Stimulated activated CD8-positive, alpha-beta memory T cell treated with anti-CD3 and anti-CD28 coated beads, Interleukin-15, amount 100 ng/mL, for 48 hours (primary cell): Measurements from ENCODE around the gene IRF2.

Source experiments
- DNase-seq, 2 donors: peaks; one replicate each; pipeline ENCODE4 v3.0.0-alpha.2; 2020; ENCODE audit warnings: low read depth in 2 of 2

Gene IRF2

DNA sequence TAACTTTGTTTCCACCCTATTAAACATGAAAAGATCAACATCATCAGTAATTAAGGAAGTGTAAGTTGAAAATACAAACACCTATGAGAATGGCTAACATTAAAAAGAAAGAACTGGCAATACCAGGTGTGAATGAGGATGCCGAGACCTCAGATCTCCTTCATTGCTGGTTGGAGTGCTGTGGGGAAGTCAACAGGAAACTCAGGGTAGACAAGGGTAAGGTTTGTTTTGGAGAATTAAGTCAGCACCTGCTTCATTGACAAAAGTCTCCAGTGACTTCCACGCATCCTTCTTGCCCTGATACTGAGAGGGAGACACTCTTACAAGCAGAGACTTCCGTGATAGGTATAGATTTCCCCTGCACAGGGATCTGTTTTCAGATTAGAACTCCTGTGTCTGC, 106.1 kb downstream of the IRF2 start:
- no peak for DNase-seq

DNA sequence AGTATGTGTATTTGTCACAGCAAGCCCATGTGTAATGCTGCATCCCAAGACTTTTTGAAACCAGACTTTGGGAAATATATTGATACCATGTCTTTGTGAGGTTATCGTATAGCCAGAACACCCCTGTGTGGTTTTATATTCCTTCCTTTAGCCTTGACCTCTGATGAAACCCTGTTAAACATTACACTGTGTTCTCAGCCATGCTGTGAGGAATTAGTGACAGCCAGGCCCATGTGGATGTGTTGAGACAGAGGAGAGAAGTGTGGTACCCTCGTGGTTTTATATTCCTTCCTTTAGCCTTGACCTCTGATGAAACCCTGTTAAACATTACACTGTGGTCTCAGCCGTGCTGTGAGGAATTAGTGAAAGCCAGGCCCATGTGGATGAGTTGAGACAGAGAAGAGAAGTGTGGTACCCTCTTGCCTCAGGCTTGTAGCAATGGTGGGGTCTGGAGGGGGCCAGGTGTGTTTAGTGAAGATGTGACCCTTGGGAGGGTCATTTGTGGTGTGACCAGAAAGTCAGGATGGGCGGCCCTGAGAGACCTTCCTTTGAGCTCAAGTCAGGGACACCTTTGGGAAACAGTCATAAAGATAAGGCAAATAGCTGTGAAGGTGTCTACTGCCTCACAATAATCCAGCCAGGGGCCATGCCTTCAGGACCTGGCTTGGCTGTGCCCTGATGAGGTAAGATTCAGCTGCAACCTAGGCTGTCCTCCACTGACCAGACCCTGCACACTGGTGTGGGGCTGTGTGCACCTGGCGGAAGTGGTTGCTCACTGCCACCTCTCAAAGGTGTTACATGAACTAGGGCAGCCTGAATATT, 110.0 kb downstream of the IRF2 start:
- no peak for DNase-seq

DNA sequence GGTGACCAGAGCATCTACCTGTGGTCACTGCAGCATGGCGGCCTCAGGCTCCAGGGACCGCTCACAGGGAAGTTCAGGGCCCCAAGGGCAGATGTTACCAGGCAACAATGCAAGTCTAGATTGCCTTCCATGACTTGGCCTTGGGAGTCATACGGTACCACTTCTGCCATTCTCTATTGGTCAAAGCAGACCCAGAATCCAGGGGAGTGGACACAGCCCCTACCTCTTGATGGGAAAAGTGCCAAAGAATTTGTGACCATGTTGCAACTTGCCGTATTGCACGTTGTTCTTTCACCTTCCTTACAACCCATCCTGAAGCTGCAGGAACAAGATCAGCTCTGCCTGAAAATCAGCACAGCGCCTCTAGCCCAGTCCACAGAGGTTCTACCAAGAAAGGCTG, 111.1 kb downstream of the IRF2 start:
- no peak for DNase-seq

DNA sequence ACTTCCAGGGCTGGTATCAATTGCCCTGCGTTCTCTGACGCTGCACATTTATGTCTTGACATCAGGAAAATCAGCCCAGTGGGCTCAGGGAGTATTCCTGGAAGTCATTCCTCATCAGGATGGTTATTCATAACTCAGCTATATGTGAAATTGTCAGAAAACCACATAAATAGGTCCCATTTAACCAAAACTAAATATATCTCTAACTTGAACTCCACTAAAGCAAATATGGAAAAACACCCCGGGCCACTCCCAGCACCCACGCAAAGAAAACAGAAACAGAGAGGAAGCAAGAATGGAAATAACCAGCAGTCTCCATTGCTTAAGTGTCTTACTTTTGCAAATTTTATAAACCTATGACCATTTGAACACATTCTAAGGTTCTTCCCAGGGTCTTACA, 112.0 kb downstream of the IRF2 start:
- no peak for DNase-seq

DNA sequence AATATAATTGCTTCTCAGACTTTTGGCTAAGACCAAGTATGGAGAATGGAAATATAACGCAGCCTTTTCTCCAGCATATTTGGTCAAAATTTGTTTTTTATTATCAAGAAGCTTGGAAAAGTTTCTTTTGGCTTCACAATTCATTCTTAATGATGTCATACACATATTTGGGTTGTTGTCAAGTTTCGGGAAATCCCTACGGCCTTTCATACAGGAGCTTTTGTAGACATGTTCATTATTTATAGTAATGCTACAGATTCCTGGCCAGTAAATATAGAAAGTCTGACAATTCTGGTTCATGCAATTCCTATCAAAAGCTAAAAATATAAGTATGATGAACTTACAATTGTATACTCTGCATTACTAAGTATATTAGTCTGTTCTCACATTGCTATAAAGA, 112.9 kb downstream of the IRF2 start:
- DNase-seq: no peak

DNA sequence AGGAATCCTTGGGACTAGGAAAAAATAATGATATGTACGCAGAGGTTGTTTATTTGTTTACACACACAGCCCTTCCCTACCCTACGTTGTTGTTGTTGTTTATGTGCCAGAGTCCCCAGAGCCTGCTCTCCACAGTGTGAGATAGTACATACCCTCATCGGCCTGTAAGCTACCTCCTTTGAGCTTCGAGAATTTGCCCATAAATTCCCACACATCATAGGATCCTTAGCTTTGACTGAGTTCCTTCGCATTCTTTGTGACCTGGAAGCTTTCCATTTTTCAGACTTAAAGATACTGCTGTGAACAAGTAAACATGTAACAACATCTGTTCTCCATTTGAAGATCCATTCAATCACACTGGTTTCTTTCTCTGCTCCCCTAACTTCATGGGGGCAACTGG, 114.5 kb downstream of the IRF2 start:
- no peak for DNase-seq

DNA sequence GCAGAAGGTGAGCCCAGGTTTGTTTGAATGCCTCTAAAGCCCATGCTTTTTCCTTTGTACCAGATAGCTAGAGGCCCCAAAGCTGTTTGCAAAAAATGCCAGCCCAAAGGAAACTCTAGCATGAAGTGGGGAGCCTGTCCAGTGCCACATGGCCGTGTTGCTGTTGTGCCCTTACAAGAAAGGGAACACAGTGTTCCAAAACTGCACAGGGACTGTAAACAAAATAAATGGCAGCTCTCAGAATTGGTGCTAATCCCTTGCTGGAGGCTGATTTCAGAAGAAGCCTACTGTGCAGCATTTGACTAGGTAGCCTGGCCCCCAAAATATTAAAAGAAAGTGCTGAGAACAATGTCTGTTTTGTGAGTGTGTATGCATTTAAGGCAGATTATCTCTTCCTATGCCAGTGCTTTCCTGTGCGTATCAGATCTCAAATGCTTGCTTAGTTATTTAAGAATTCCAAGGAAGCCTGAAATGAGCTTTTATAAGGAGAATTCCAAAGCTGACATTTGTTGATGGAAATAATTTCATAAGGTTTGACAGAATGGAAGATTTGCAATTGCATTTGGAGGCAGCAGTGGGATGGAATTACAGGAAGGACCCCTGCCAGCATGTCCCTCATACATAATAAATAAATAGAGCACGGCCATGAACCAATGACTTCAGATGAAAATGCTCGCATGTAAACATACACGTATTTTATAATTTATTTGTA, 115.7 kb downstream of the IRF2 start:
- DNase-seq: no peak

DNA sequence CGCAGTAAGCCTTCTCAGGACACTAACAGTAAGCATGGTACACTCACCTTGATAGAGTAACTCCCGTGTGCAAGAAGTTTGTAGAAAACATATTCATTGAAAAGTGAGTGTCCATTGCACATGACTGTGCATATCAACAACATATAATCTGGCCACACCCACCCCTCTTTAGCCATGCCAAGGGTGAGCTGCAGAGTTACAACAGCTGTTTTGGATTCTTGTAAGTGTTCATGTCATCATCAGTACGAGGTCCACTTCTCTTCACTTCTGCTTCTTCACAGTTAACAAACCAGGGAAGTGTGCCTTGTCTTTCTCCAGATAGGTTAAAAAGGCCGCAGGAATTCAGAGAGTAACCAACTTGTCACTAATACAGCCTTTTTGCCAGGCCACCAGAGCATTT, 116.6 kb downstream of the IRF2 start:
- DNase-seq: no peak

DNA sequence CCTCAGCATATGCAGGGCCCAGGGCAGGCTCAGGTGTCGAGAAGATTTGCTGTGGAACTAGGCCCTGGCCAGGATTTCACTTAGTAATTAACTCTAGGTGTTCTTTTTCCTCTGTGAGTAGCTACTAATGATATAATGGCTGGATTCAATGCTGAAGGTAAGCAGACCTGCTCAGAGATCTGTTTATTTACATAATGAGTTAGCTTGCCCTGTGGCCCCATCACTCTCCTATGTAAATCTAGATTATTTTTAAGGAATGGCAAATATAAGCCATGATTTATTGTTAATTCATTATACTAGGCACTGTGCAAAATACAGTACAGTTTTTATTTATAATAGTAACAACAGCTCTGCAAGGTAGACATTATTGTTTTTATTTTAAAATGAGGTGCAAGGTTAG, 117.2 kb downstream of the IRF2 start:
- no peak for DNase-seq

DNA sequence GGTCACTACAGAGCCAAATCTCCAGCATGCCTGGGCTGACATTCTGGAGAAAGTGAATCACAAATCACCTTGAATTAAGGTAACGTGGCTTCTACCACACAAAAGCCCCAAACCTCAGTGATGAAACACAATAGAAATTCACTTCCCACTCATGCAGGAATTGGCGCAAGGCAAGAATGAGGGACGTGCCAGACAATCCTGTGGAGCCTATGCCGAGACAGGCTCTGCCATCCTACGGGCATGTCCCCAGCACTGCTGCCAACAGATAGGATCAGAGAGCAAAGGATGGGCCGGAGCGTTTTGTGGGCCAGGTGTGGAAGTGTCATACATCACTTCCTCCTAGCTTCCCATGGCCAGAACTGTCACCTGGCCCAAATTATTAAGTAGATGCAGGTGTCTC, 118.0 kb downstream of the IRF2 start:
- no peak for DNase-seq

DNA sequence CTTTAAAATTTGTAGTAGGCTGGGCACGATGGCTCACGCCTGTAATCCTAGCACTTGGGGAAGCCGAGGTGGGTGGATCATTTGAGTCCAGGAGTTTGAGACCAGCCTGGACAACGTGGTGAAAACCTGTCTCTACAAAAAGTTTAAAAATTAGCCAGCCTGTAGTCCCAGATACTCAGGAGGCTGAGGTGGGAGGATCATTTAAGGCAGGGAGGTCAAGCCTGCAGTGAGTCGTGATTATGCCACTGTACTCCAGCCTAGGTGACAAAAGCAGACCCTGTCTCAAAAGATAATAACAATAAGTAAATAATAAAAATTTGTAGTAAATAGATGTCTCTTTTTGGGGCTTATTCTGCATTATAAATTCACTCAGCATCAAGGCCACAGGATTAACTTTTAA, 118.5 kb downstream of the IRF2 start:
- DNase-seq: no peak

DNA sequence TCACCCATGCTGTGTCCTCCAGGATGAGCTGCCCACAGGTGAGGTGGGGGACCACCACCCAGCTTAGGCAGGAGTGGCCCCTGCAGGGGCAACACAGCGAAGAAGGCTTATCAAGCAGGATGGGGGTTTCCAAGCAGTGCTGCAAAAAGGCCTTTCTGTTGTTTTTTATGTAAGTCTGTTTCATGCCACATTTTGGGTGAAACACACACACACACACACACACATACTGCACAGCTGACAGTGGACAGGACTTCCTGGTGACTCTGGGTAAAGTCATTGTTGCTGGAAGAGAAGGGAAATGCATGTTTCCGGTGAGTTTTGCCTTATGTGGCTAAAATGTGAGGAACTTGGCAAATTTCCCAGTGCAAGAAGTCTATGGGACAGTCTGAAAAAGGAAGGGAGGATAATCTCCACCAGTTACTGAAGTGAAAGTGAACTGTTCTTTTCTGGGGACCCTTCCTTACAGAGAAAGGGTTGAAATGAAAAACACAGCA, 119.2 kb downstream of the IRF2 start:
- DNase-seq: no peak

DNA sequence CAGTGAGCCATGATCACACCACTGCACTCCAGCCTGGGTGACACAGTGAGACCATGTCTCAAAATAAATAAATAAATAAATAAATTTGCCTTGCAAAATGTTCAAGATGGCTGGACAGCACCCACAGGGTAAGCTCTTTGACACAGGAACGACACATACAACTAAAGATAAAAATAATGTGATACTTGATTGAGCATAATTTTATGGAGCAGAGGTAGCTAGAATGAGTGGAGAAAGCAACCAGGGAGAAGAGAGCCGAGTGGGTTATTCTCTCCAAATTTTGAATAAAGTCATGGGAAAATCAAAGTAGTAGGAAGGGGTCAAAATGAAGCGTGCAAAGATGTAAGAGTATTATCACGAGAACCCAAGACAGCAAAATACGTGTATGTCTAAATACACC, 121.5 kb downstream of the IRF2 start:
- DNase-seq: no peak

DNA sequence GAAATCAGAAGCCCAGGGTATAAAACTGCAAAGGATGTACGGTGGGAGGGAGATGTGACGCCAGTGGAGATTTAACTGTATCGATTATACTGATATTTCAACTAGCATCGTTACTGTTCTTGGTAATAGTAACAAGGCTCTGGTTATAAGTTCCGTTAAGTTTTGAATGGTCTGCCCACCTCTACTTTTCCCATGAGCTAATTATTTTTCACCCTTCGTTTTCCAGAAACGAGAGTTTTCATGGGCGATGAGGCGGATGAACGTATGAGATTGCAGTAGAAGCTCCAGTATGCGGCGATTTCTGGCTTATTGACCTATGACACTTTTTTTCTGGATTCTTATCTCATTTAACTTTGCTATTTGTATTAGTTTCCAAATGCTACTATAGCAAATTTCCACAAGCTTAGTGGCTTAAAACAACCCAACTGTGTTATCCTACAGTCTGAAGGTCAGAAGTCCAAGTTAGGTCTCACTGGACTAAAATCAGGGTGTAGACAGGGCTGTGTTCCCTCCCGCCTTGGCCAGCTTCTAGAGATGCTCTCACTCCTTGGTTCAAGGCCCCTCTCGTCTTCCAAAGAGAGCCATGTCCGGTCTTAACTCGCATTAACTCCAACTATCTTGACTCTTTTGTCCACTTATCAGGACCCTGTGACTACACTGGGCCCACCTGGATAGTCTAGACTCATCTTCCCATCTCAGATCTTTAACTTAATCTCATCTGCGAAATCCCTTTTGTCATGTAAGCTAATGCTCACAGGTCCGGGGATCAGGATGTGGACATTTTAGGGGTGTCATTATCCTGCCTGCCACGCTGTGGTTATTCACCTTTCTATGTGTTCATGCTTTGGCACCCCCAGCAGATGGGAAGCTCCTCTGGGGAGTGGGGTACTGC, 122.5 kb downstream of the IRF2 start:
- DNase-seq: no peak

DNA sequence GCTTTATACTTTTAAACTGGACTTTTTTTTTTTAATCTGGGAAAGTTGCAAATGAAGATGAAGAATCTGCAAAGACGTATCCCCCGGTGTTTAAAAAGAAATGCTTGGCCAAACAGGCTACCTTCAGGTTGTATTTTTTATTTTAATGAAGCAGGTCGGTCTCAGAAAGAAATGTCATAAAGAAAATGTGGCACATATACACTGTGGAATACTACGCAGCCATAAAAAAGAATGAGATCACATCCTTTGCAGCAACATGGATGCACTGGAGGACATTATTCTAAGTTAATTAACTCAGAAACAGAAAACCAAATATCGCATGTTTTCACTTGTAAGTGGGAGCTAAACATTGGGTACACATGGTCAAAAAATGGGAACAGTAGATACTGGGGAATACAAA, 123.4 kb downstream of the IRF2 start:
- DNase-seq: no peak

DNA sequence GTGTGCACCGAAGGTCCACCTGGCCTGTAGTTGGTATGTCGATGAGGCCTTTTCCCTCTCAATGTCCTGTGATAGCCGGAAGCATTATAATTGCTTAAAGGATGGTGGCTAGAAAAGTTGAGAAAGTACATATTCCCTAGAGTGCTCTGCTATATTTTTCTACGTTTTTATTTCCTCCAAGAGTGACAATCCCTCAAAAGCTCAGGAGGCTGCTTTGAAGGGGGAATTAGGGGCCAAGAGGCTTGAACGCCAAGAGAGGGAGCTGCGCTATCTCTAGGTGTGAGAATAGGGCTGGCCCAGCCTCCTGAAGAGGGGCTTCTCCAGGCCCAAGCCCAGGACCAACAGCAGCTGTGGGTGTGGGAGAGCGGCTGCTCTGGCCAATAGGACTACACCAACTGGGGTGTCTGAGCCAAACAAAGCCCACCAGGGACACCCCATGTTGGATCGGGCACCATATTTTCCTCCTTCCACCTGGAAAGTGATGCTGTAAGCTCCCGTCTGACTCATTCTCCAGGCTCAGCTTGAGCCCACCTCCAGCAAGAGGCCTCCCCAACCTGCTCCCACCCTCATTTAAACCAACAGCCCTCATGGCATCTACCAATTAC, 124.0 kb downstream of the IRF2 start:
- DNase-seq: no peak

DNA sequence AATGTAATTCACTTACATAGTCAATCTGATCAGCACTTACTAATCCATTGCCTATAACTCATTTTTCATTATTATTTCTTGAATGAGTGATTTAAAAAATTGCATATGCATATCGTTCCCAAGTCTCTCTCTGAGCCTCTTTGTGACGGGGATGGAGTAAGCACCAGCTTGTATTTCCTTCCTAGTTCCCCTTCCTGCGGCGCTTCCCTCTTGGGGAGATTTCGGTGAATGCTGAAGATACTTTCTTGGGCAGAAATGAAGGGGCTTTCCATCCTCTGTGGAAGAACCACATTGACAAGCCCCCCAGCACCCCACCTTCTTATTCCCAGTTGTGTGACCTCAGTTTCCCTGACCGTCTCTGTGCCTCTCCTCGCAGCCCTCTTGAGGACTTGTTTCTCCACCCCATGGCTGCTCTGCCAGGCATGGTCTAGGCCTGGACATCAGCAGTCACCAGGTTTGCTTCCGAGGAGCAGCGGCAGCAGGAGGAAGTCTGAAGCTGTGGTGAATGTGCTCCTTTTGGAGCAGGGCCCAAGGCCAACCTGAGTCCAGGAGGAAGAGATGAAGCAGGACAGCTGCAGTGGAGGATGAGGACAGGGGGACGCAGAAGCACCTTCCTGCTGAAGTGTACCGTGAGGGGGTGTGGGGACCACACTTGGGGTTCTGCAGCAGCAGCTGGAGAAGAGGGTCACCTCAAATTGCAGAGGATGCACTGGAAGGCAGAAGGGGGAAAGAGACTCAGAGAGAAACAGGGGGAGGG, 124.9 kb downstream of the IRF2 start:
- DNase-seq: no peak

DNA sequence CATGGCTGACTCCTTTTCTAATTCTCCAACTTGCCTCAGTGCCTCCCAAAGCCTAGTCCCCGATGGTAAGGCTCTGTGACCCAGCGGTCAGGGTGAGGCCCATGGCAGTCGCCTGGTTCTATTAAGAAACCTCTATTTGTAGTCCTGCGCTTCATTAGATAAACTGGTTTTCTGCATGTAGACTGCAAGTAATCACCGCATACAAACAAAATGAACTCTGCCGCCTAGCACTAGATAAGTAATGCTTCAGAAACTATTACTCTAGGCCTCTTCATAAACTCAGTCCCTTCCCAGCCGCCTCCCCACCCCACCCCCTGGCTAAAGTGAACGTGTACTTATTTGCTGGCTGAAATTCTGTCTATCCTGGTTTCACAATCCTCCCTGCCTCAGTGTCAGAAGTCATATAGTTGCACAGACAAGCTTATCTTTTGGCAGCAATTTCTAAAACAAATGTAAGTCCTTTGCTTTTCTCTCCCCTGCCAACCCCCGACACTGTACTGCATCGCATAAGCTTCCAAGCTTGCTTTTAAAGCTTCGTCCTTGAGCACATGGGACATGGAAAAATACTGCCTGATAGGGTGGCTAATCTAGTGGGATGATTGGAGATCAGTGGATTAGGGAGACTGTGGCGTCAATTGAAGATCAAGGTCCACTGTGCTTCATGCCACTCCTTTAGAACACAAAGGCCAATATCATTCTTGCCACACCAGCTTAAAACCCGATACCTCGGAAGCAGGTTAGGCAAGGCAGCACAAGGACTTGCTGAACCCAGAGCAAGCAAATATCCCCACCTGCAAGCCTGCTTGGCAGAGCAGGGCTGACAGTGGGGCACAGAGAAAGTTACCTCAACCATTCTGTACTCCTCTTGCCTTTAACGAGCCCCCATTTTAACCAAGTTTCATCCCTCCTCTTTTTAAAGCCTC, 125.8 kb downstream of the IRF2 start:
- DNase-seq: no peak

DNA sequence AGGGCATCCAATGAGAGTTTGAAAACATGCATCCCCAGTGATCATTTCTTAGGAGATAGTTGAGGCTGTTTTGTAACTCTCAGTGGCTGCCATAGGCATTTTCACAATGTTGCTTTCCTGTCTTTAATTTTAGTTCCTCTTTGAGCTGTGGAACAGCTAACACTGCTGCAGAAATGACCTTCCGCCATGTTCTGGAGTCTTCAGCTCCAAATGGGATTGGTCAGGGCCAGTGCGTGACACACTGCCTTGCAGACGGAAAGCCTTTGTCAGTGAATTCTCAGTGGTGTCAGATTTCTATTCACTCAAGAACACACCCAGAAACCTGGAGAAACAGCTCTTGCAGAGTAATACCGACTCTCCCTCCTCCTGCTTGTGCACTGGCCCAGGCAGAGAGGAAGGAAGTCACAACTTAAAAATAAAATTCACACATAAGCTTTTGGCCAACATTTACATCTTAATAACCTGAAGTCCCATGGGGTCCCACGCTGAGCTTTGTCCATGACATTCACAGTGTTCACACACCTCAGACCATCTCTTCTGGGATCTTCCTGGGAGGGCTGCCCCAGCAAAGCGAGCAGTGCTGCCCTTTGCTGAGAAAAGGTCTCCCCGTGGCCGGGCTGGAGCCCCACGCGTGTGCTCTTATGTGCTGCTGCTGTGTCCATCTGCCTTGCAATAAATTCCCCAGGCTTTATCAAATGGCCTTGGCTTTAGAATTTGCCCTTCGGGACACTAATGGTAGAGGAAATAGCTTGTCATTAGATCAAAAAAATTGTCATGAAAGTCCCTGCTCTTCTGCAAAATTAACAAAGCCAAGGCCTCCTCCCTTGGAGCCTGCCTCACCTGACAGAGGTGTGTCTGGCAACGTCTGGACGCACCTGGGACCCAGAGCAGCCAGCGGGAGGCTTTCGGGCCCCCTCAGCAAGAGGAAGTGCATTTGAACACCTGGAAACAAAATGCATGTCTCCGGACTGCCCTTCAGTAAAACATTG, 126.8 kb downstream of the IRF2 start:
- no peak for DNase-seq
